GM23338 (cell line): Measurements from ENCODE around the gene KIF19. TPM values are rescaled to one million over a fixed set of nuclear protein-coding genes. Genes with fewer than 3 reads are reported as not detected.

Experiments used
- ATAC-seq: fragments of 200-7000 bp; cut with Tn5 transposase; 3 replicates; pipeline ENCODE4 v1.9.1; 2020
- DNase-seq: peaks from one replicate; pipeline ENCODE4 v3.0.0-alpha.2; 2015; ENCODE audit warnings: low spot score
- H2AFZ ChIP-seq: fragments of 200-600 bp; sonication (generic); 2 replicates; pipeline ENCODE4 v1.8.0; 2016; ENCODE audit warnings: antibody characterized with exemption, mild to moderate bottlenecking, moderate library complexity
- H3F3A ChIP-seq: fragments of 200-600 bp; sonication (generic); replicated peaks from 2 replicates; pipeline ENCODE4 v1.8.0; 2017; ENCODE audit warnings: antibody characterized with exemption, mixed run types, low read depth
- H3K27ac ChIP-seq: fragments of 200-600 bp; sonication (generic); 2 replicates; pipeline ENCODE4 v1.6.1; 2016; ENCODE audit warnings: low read depth
- H3K27me3 ChIP-seq: fragments of 200-600 bp; sonication (generic); 2 replicates; pipeline ENCODE4 v1.8.0; 2016; ENCODE audit warnings: mild to moderate bottlenecking, mixed run types, moderate library complexity; ENCODE audit not compliant: insufficient read depth
- H3K36me3 ChIP-seq: fragments of 200-600 bp; sonication (generic); 2 replicates; pipeline ENCODE4 v1.8.0; 2016; ENCODE audit warnings: mild to moderate bottlenecking; ENCODE audit not compliant: insufficient read depth
- H3K4me1 ChIP-seq: fragments of 200-600 bp; sonication (generic); 2 replicates; pipeline ENCODE4 v1.8.0; 2016; ENCODE audit warnings: mild to moderate bottlenecking, moderate library complexity; ENCODE audit not compliant: insufficient read depth
- H3K4me2 ChIP-seq: fragments of 200-600 bp; sonication (generic); 2 replicates; pipeline ENCODE4 v1.7.1; 2017; ENCODE audit warnings: mixed run types
- H3K4me3 ChIP-seq: fragments of 200-600 bp; sonication (generic); 2 replicates; pipeline ENCODE4 v1.6.1; 2016; ENCODE audit warnings: mixed run types
- H3K79me2 ChIP-seq: fragments of 200-600 bp; sonication (generic); replicated peaks from 2 replicates; pipeline ENCODE4 v1.8.0; 2017; ENCODE audit warnings: mild to moderate bottlenecking; ENCODE audit not compliant: insufficient read depth
- H3K9me2 ChIP-seq: fragments of 200-600 bp; sonication (generic); 2 replicates; pipeline ENCODE4 v1.8.0; 2017; ENCODE audit not compliant: insufficient read depth
- H4K20me1 ChIP-seq: fragments of 200-600 bp; sonication (generic); replicated peaks from 2 replicates; pipeline ENCODE4 v1.8.0; 2017; ENCODE audit warnings: mild to moderate bottlenecking; ENCODE audit not compliant: insufficient read depth
- H3K27ac Mint-ChIP-seq: 2 replicates; pipeline ENCODE4 v1.8.0; 2020; ENCODE audit warnings: inconsistent platforms, mild to moderate bottlenecking, moderate library complexity, mixed read lengths
- H3K27me3 Mint-ChIP-seq: 3 replicates; pipeline ENCODE4 v1.8.0; 2022; ENCODE audit warnings: low read depth, mild to moderate bottlenecking, moderate library complexity, mixed read lengths, inconsistent platforms; ENCODE audit not compliant: insufficient read depth, poor library complexity
- H3K36me3 Mint-ChIP-seq: 3 replicates; pipeline ENCODE4 v1.8.0; 2021; ENCODE audit warnings: low read depth, mild to moderate bottlenecking, inconsistent platforms, moderate library complexity, mixed read lengths
- H3K4me1 Mint-ChIP-seq: 3 replicates; pipeline ENCODE4 v1.8.0; 2020; ENCODE audit warnings: mild to moderate bottlenecking, inconsistent platforms, mixed read lengths
- H3K4me3 Mint-ChIP-seq: 3 replicates; pipeline ENCODE4 v1.8.0; 2021; ENCODE audit warnings: moderate library complexity, mild to moderate bottlenecking, inconsistent platforms, mixed read lengths
- H3K9me3 Mint-ChIP-seq: 3 replicates; pipeline ENCODE4 v1.8.0; 2020; ENCODE audit warnings: moderate library complexity, mild to moderate bottlenecking, inconsistent platforms, mixed read lengths
- CREB1 ChIP-seq: fragments of 250-450 bp; sonication (Bioruptor Pico); IDR thresholded peaks from 2 replicates; pipeline ENCODE4 v1.5.0; 2020; ENCODE audit warnings: low read depth, mild to moderate bottlenecking, moderate library complexity
- ETS1 ChIP-seq: IDR thresholded peaks from 2 replicates; pipeline ENCODE4 v1.6.1; 2016; ENCODE audit warnings: antibody characterized with exemption
- EZH2 ChIP-seq: fragments of 200-600 bp; sonication (generic); IDR thresholded peaks from one replicate; pipeline ENCODE4 v1.8.0; 2017; ENCODE audit warnings: antibody characterized with exemption, mild to moderate bottlenecking, low read depth; ENCODE audit not compliant: unreplicated experiment
- EZH2phosphoT487 ChIP-seq: fragments of 200-600 bp; sonication (generic); IDR thresholded peaks from one replicate; pipeline ENCODE4 v1.8.1; 2018; ENCODE audit warnings: antibody characterized with exemption; ENCODE audit not compliant: unreplicated experiment
- JUNB ChIP-seq: IDR thresholded peaks from one replicate; pipeline ENCODE4 v1.6.1; 2016; ENCODE audit warnings: antibody characterized with exemption; ENCODE audit not compliant: unreplicated experiment
- POLR2AphosphoS5 ChIP-seq: IDR thresholded peaks from 2 replicates; pipeline ENCODE4 v1.6.1; 2016; ENCODE audit warnings: antibody characterized with exemption, low read depth
- REST ChIP-seq: IDR thresholded peaks from one replicate; pipeline ENCODE4 v1.6.1; 2018; ENCODE audit warnings: antibody characterized with exemption; ENCODE audit not compliant: unreplicated experiment
- STAT1 ChIP-seq: IDR thresholded peaks from one replicate; pipeline ENCODE4 v1.6.1; 2016; ENCODE audit warnings: antibody characterized with exemption; ENCODE audit not compliant: unreplicated experiment
- ZNF331 ChIP-seq: fragments of 250-450 bp; sonication (Bioruptor Pico); IDR thresholded peaks from 2 replicates; pipeline ENCODE4 v1.5.0; 2020; ENCODE audit warnings: low read depth, mild to moderate bottlenecking, moderate library complexity
- ZNF462 ChIP-seq: fragments of 250-450 bp; sonication (Bioruptor Pico); IDR thresholded peaks from 2 replicates; pipeline ENCODE4 v1.5.0; 2020; ENCODE audit warnings: mild to moderate bottlenecking, moderate library complexity
- polyA plus RNA-seq: library from polyadenylated mRNA; unstranded; fragments of >200 nt; fragmentation: Nextera tagmentation; extraction: Ambion mirVana; gene quantifications from 2 replicates; pipeline ENCODE4 v1.2.1, GENCODE V29; 2016
- total RNA-seq: library from RNA; depleted of rRNA; stranded (reverse); fragments of >200 nt; shearing (Covaris generic); gene quantifications from 2 replicates; pipeline ENCODE4 v1.2.3, GENCODE V29; 2014

The KIF19 gene
- total and polyA plus RNA-seq, 2 experiments from 2014 or later, result 0.35 to 0.36 TPM

- H4K20me1 ChIP-seq, result no peaks in the 10 kb centered on the region
- no peak overlapping the region for H3K27ac ChIP-seq
- H3K27ac Mint-ChIP-seq, result no peak overlapping the region
- no peaks in the 10 kb centered on the region; the same call in 2 of the 3 replicates for H3K9me3 Mint-ChIP-seq
- ATAC-seq, result no peak
- H3K79me2 ChIP-seq, result no peaks in the 10 kb centered on the region
- no peak overlapping the region for H2AFZ ChIP-seq
- no peaks in the 10 kb centered on the region for H3K27me3 ChIP-seq
- H3K36me3 Mint-ChIP-seq, result no peaks in the 10 kb centered on the region
- H3K27me3 Mint-ChIP-seq, result peaks cover 4% of the 10 kb centered on the region
- no peaks in the 10 kb centered on the region for H3K36me3 ChIP-seq
- H3K4me1 ChIP-seq, result no peaks in the 10 kb centered on the region
- no peaks in the 10 kb centered on the region for H3F3A ChIP-seq
- DNase-seq, result no peak
- H3K4me3 Mint-ChIP-seq, result no peak overlapping the region
- no peaks in the 10 kb centered on the region for H3K9me2 ChIP-seq
- no peak overlapping the region for H3K4me2 ChIP-seq
- no peak overlapping the region for H3K4me3 ChIP-seq
- peaks cover 17% of the 10 kb centered on the region for H3K4me1 Mint-ChIP-seq
- TF ChIP-seq ETS1 (no peak), ZNF462 (CRISPR knock-in tag) (no peak), STAT1 (no peak), POLR2AphosphoS5 (no peak), EZH2phosphoT487 (no peak), CREB1 (CRISPR knock-in tag) (no peak), EZH2 (no peak), JUNB (no peak), ZNF331 (CRISPR knock-in tag) (no peak), REST (no peak)
These were observed 13.6 kb downstream of the KIF19 start for GRCh38 chr17:74339537-74340195.
